Measurements from ENCODE around the gene GALNT9.

DNA sequence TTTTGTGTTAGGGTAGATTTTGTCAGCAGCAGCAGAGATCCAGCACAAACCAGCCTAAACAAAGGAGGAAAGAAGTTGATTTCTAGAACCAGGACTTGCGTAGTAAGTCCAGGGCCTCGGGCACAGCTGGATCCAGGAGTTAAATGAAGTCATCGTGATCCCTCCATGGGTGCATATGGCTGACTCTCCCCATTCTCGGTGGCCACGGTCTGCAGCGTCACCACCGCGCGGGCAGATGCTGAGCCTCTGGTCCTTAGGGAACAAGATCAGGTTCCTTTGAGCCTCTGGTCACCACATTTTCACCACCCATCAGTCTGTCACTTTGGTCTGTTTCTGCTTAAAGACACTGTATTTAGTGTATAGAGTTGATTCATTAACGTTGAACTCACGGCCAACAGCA lies 14.8 kb upstream of the GALNT9 start:
- TF ChIP-seq EZH2 (IDR thresholded peaks at IDR 0.05) (no peak), CTCF (IDR thresholded peaks at IDR 0.05 in 2 of 3, conservative IDR thresholded peaks at IDR 0.05 in 1 of 3; ENCODE audit: borderline replicate concordance in 1 of 3, insufficient read depth in 1 of 3, low read depth in 2 of 3, low read length in 2 of 3) (no peak), POLR2A (IDR thresholded peaks at IDR 0.05; ENCODE audit: borderline replicate concordance, extremely low read depth, insufficient read depth, insufficient read length) (no peak), POLR2AphosphoS5 (IDR thresholded peaks at IDR 0.05; ENCODE audit: low read depth, low read length) (no peak), MAX (IDR thresholded peaks at IDR 0.05) (no peak), TCF7L2 (IDR thresholded peaks at IDR 0.05; ENCODE audit: borderline replicate concordance, extremely low read depth, insufficient read depth, insufficient read length) (no peak), YY1 (IDR thresholded peaks at IDR 0.05; ENCODE audit: extremely low read depth, insufficient replicate concordance, low read depth, low read length) (no peak), CEBPB (IDR thresholded peaks at IDR 0.05; ENCODE audit: low read depth) (no peak), SP1 (IDR thresholded peaks at IDR 0.05; ENCODE audit: low read depth) (no peak), SIN3A (IDR thresholded peaks at IDR 0.05; ENCODE audit: low read depth) (no peak), ZBTB33 (IDR thresholded peaks at IDR 0.05; ENCODE audit: extremely low read depth, insufficient replicate concordance, low read length) (no peak)
- TF ChIP-seq, protein P1, sequence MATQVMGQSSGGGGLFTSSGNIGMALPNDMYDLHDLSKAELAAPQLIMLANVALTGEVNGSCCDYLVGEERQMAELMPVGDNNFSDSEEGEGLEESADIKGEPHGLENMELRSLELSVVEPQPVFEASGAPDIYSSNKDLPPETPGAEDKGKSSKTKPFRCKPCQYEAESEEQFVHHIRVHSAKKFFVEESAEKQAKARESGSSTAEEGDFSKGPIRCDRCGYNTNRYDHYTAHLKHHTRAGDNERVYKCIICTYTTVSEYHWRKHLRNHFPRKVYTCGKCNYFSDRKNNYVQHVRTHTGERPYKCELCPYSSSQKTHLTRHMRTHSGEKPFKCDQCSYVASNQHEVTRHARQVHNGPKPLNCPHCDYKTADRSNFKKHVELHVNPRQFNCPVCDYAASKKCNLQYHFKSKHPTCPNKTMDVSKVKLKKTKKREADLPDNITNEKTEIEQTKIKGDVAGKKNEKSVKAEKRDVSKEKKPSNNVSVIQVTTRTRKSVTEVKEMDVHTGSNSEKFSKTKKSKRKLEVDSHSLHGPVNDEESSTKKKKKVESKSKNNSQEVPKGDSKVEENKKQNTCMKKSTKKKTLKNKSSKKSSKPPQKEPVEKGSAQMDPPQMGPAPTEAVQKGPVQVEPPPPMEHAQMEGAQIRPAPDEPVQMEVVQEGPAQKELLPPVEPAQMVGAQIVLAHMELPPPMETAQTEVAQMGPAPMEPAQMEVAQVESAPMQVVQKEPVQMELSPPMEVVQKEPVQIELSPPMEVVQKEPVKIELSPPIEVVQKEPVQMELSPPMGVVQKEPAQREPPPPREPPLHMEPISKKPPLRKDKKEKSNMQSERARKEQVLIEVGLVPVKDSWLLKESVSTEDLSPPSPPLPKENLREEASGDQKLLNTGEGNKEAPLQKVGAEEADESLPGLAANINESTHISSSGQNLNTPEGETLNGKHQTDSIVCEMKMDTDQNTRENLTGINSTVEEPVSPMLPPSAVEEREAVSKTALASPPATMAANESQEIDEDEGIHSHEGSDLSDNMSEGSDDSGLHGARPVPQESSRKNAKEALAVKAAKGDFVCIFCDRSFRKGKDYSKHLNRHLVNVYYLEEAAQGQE (IDR thresholded peaks at IDR 0.05; ENCODE audit: low read depth) = no peak

All from HCT116 (cell line).